Ascending aorta (tissue), 2 donors: ENCODE results near the gene PTPN3. TPM values are rescaled to one million over a fixed set of nuclear protein-coding genes. Genes with fewer than 3 reads are reported as not detected.

Experiments
- DNase-seq, 2 donors: peaks; one replicate each; pipeline ENCODE4 v3.0.0-alpha.2; 2019; ENCODE audit warnings: low spot score in 2 of 2
- H3K27ac ChIP-seq, 2 donors: fragments of 200-600 bp; sonication (generic); one replicate each; pipeline ENCODE4 v1.5.1; 2016 to 2017; ENCODE audit warnings: mild to moderate bottlenecking in 1 of 2
- H3K27me3 ChIP-seq: fragments of 200-600 bp; sonication (generic); one replicate; pipeline ENCODE4 v1.5.1; 2017
- H3K36me3 ChIP-seq, 2 donors: fragments of 200-600 bp; sonication (generic); one replicate each; pipeline ENCODE4 v1.5.1; 2016
- H3K4me1 ChIP-seq, 2 donors: fragments of 200-600 bp; sonication (generic); one replicate each; pipeline ENCODE4 v1.5.1; 2016 to 2017; ENCODE audit warnings: mild to moderate bottlenecking in 1 of 2
- H3K4me3 ChIP-seq, 2 donors: fragments of 200-600 bp; sonication (generic); one replicate each; pipeline ENCODE4 v1.5.1; 2016 to 2017; ENCODE audit warnings: mild to moderate bottlenecking in 1 of 2
- H3K9me3 ChIP-seq, 2 donors: fragments of 200-600 bp; sonication (generic); one replicate each; pipeline ENCODE4 v1.5.1; 2016
- CTCF ChIP-seq, 3 experiments: fragments of 200-600 bp in 2 of 3; fragments of 450-650 bp in 1 of 3; sonication (generic) in 2 of 3; IDR thresholded peaks; one replicate each; pipeline ENCODE4 v1.5.1; 2016 to 2019; ENCODE audit warnings: antibody characterized with exemption in 3 of 3, mild to moderate bottlenecking in 1 of 3, moderate library complexity in 1 of 3
- intact Hi-C: fragments of 100-400 bp; cut with DNase I; formaldehyde crosslinking; loops from one replicate; pipeline ENCODE4 v1.15.1; 2023
- total RNA-seq: library from RNA; depleted of rRNA; stranded (reverse); fragments of >200 nt; gene quantifications from one replicate; pipeline ENCODE4 v1.1.0, GENCODE V29; 2016

Gene PTPN3
- total RNA-seq, 1 donor from 2014 or later = 4.3 TPM

- no peaks in the 10 kb centered on the region for H3K27me3 ChIP-seq
- H3K27ac ChIP-seq = no peak overlapping the region
- no peak for TF ChIP-seq CTCF (IDR thresholded peaks at IDR 0.05)
- H3K4me1 ChIP-seq = peaks cover 0 to 2% of the 10 kb centered on the region in 2 donors
- H3K9me3 ChIP-seq = no peaks in the 10 kb centered on the region
- H3K4me3 ChIP-seq = no peak overlapping the region
- DNase-seq = no peak
- intact Hi-C loops = no loop called here
- H3K36me3 ChIP-seq = no peaks in the 10 kb centered on the region
Measured at GRCh38 chr9:109354190-109354589, 143.9 kb downstream of the PTPN3 start.

GRCh38 chr9:109351032-109351431 is 147.1 kb downstream of the PTPN3 start:
- Histone ChIP-seq H3K27ac (no peak overlapping the region), H3K27me3 (no peaks in the 10 kb centered on the region), H3K9me3 (no peaks in the 10 kb centered on the region), H3K4me1 (peaks cover 0 to 3% of the 10 kb centered on the region in 2 donors), H3K36me3 (no peaks in the 10 kb centered on the region), H3K4me3 (no peak overlapping the region)
- DNase-seq = no peak
- no peak for TF ChIP-seq CTCF (IDR thresholded peaks at IDR 0.05)
- intact Hi-C loops = no loop called here

GRCh38 chr9:109349421-109349846 is 148.7 kb downstream of the PTPN3 start:
- Histone ChIP-seq H3K4me1 (peaks cover 0 to 3% of the 10 kb centered on the region in 2 donors), H3K27ac (no peak overlapping the region), H3K4me3 (no peak overlapping the region), H3K9me3 (no peaks in the 10 kb centered on the region), H3K36me3 (no peaks in the 10 kb centered on the region), H3K27me3 (no peaks in the 10 kb centered on the region)
- no peak for DNase-seq
- TF ChIP-seq CTCF (IDR thresholded peaks at IDR 0.05) = no peak
- intact Hi-C loops = no loop called here

GRCh38 chr9:109346904-109347303 is 151.2 kb downstream of the PTPN3 start:
- peaks cover 0 to 3% of the 10 kb centered on the region in 2 donors for H3K4me1 ChIP-seq
- intact Hi-C loops = no loop called here
- H3K4me3 ChIP-seq = no peak overlapping the region
- no peak for TF ChIP-seq CTCF (IDR thresholded peaks at IDR 0.05)
- no peak overlapping the region for H3K27ac ChIP-seq
- no peaks in the 10 kb centered on the region for H3K27me3 ChIP-seq
- no peak for DNase-seq
- H3K9me3 ChIP-seq = no peaks in the 10 kb centered on the region
- H3K36me3 ChIP-seq = no peaks in the 10 kb centered on the region

- H3K27me3 ChIP-seq = no peaks in the 10 kb centered on the region
- no peaks in the 10 kb centered on the region for H3K36me3 ChIP-seq
- H3K4me3 ChIP-seq = no peak overlapping the region
- peaks cover 0 to 3% of the 10 kb centered on the region in 2 donors for H3K4me1 ChIP-seq
- H3K9me3 ChIP-seq = no peaks in the 10 kb centered on the region
- H3K27ac ChIP-seq = no peak overlapping the region
- DNase-seq = no peak
- no peak for TF ChIP-seq CTCF (IDR thresholded peaks at IDR 0.05)
- intact Hi-C loops = no loop called here
Measured at GRCh38 chr9:109344866-109345265, 153.2 kb downstream of the PTPN3 start.

GRCh38 chr9:109342878-109343277 is 155.2 kb downstream of the PTPN3 start:
- H3K27ac ChIP-seq = no peak overlapping the region
- no peak for DNase-seq
- H3K9me3 ChIP-seq = no peaks in the 10 kb centered on the region
- no peaks in the 10 kb centered on the region for H3K4me1 ChIP-seq
- H3K27me3 ChIP-seq = no peaks in the 10 kb centered on the region
- intact Hi-C loops = no loop called here
- no peak overlapping the region for H3K4me3 ChIP-seq
- no peak for TF ChIP-seq CTCF (IDR thresholded peaks at IDR 0.05)
- no peaks in the 10 kb centered on the region for H3K36me3 ChIP-seq
